Mesenchymal stem cell (in vitro differentiated cells and primary cell): ENCODE data around the gene USP4.
A peak's percentile ranks its signal among the peaks of the same experiment; 100 is the strongest.

ENCODE experiments used
- DNase-seq: peaks from one replicate; pipeline ENCODE4 v3.0.0-alpha.2; 2013
- H2AFZ ChIP-seq: one replicate; pipeline ENCODE4 v1.6.1; 2013; ENCODE audit warnings: low read depth, mild to moderate bottlenecking, control low read depth, inconsistent platforms, low read length, moderate library complexity
- H2AK5ac ChIP-seq: 2 replicates; pipeline ENCODE4 v1.6.1; 2013; ENCODE audit warnings: low read length, moderate library complexity, mild to moderate bottlenecking, inconsistent platforms; ENCODE audit not compliant: severe bottlenecking
- H2BK120ac ChIP-seq: one replicate; pipeline ENCODE4 v1.6.1; 2013; ENCODE audit warnings: low read depth, mild to moderate bottlenecking, inconsistent platforms, low read length, moderate library complexity
- H2BK12ac ChIP-seq, 2 experiments: one replicate each; pipeline ENCODE4 v1.6.1; 2013; ENCODE audit warnings: inconsistent platforms in 2 of 2, low read length in 2 of 2, mild to moderate bottlenecking in 2 of 2, moderate library complexity in 2 of 2, control low read depth in 1 of 2
- H2BK15ac ChIP-seq: one replicate; pipeline ENCODE4 v1.6.1; 2013; ENCODE audit warnings: mild to moderate bottlenecking, low read depth, inconsistent platforms; ENCODE audit not compliant: poor library complexity, severe bottlenecking
- H2BK5ac ChIP-seq: 2 replicates; pipeline ENCODE4 v1.6.1; 2013; ENCODE audit warnings: low read depth, mild to moderate bottlenecking, low read length, control low read depth, inconsistent platforms; ENCODE audit not compliant: poor library complexity, severe bottlenecking
- H3K14ac ChIP-seq, 2 experiments: one replicate each; pipeline ENCODE4 v1.6.1; 2013; ENCODE audit warnings: inconsistent platforms in 2 of 2, low read length in 2 of 2, control low read depth in 1 of 2, mild to moderate bottlenecking in 1 of 2, moderate library complexity in 1 of 2
- H3K18ac ChIP-seq, 2 experiments: one replicate each; pipeline ENCODE4 v1.6.1; 2013; ENCODE audit warnings: inconsistent platforms in 2 of 2, low read length in 2 of 2, control low read depth in 1 of 2, low read depth in 1 of 2, mild to moderate bottlenecking in 1 of 2
- H3K23ac ChIP-seq, 2 experiments: one replicate each; pipeline ENCODE4 v1.6.1; 2013; ENCODE audit warnings: inconsistent platforms in 2 of 2, low read length in 2 of 2, mild to moderate bottlenecking in 2 of 2, moderate library complexity in 2 of 2, control low read depth in 1 of 2
- H3K27ac ChIP-seq: 2 replicates; pipeline ENCODE4 v1.5.1; 2013; ENCODE audit warnings: mild to moderate bottlenecking, moderate library complexity, low read length, control low read depth, inconsistent platforms; ENCODE audit not compliant: poor library complexity, severe bottlenecking
- H3K27me3 ChIP-seq, 2 experiments: 2 replicates each; pipeline versions ENCODE4 v1.6.1 to v1.7.0; 2013; ENCODE audit warnings: low read length in 2 of 2, mild to moderate bottlenecking in 2 of 2, moderate library complexity in 2 of 2, control low read depth in 1 of 2, inconsistent platforms in 1 of 2; ENCODE audit not compliant: control insufficient read depth in 1 of 2, insufficient read depth in 1 of 2
- H3K36me3 ChIP-seq, 2 experiments: 2 replicates each; pipeline versions ENCODE4 v1.6.1 to v1.7.0; 2013; ENCODE audit warnings: low read length in 2 of 2, control low read depth in 1 of 2, inconsistent platforms in 1 of 2, low read depth in 1 of 2, mild to moderate bottlenecking in 1 of 2; ENCODE audit not compliant: insufficient read depth in 2 of 2, control insufficient read depth in 1 of 2
- H3K4ac ChIP-seq, 2 experiments: one replicate each; pipeline ENCODE4 v1.6.1; 2013; ENCODE audit warnings: inconsistent platforms in 2 of 2, low read length in 2 of 2, mild to moderate bottlenecking in 2 of 2, moderate library complexity in 2 of 2, control low read depth in 1 of 2, low read depth in 1 of 2
- H3K4me1 ChIP-seq: 2 replicates; pipeline ENCODE4 v1.6.1; 2013; ENCODE audit warnings: low read depth, low read length, control low read depth; ENCODE audit not compliant: control insufficient read depth, insufficient read depth
- H3K4me2 ChIP-seq: 2 replicates; pipeline ENCODE4 v1.6.1; 2013; ENCODE audit warnings: low read length, mild to moderate bottlenecking, inconsistent platforms; ENCODE audit not compliant: poor library complexity, severe bottlenecking
- H3K4me3 ChIP-seq, 2 experiments: 2 replicates each; pipeline versions ENCODE4 v1.5.1 to v1.7.0; 2013; ENCODE audit warnings: low read length in 2 of 2, mild to moderate bottlenecking in 2 of 2, control low read depth in 1 of 2, low read depth in 1 of 2; ENCODE audit not compliant: insufficient read depth in 1 of 2
- H3K79me1 ChIP-seq: replicated peaks from 2 replicates; pipeline ENCODE4 v1.6.1; 2013; ENCODE audit warnings: mild to moderate bottlenecking, control low read depth, low read length, inconsistent platforms; ENCODE audit not compliant: poor library complexity, severe bottlenecking
- H3K9ac ChIP-seq: 2 replicates; pipeline ENCODE4 v1.7.0; 2013; ENCODE audit warnings: mild to moderate bottlenecking, low read length, moderate library complexity
- H3K9me3 ChIP-seq: 2 replicates; pipeline ENCODE4 v1.7.0; 2013; ENCODE audit warnings: mild to moderate bottlenecking, low read length; ENCODE audit not compliant: control insufficient read depth
- H4K8ac ChIP-seq: one replicate; pipeline ENCODE4 v1.6.1; 2013; ENCODE audit warnings: inconsistent platforms, mild to moderate bottlenecking, low read length, moderate library complexity
- H4K91ac ChIP-seq: one replicate; pipeline ENCODE4 v1.6.1; 2013; ENCODE audit warnings: mild to moderate bottlenecking, low read length, inconsistent platforms
- WGBS: methylation state at CpG from one replicate; pipeline ENCODE4 v1.1.7; 2013; ENCODE audit warnings: mixed read lengths; 5-methylcytosine and 5-hydroxymethylcytosine counted together

Gene USP4

GRCh38 chr3:49386056-49386756 lies 46.4 kb upstream of the USP4 start:
- H3K23ac ChIP-seq: no peak overlapping the region
- no peak overlapping the region for H2BK5ac ChIP-seq
- no peaks in the 10 kb centered on the region for H3K27me3 ChIP-seq
- H2AK5ac ChIP-seq: no peak overlapping the region
- no peak overlapping the region for H3K14ac ChIP-seq
- H2BK15ac ChIP-seq: no peak overlapping the region
- whole genome bisulfite sequencing: 90% methylated on average over 9 of the region's 11 CpGs
- H3K9ac ChIP-seq: no peak overlapping the region
- H3K4ac ChIP-seq: no peak overlapping the region
- H3K79me1 ChIP-seq: no peaks in the 10 kb centered on the region
- H3K18ac ChIP-seq: no peak overlapping the region
- H2BK12ac ChIP-seq: no peak overlapping the region
- no peak for DNase-seq
- no peak overlapping the region for H2BK120ac ChIP-seq
- H3K4me2 ChIP-seq: no peak overlapping the region
- no peak overlapping the region for H3K27ac ChIP-seq
- H4K8ac ChIP-seq: no peak overlapping the region
- H3K4me3 ChIP-seq: no peak overlapping the region
- H2AFZ ChIP-seq: no peak overlapping the region
- H3K36me3 ChIP-seq: peaks cover 10 to 12% of the 10 kb centered on the region in 2 experiments
- peaks cover 4% of the 10 kb centered on the region for H3K4me1 ChIP-seq
- no peak overlapping the region for H4K91ac ChIP-seq
- H3K9me3 ChIP-seq: no peaks in the 10 kb centered on the region

GRCh38 chr3:49385617-49386016 lies 45.8 kb upstream of the USP4 start:
- no peak overlapping the region for H4K91ac ChIP-seq
- H3K4me1 ChIP-seq: peaks cover 4% of the 10 kb centered on the region
- no peak overlapping the region for H2BK12ac ChIP-seq
- H2BK120ac ChIP-seq: no peak overlapping the region
- H3K14ac ChIP-seq: no peak overlapping the region
- H3K4me3 ChIP-seq: no peak overlapping the region
- no peak overlapping the region for H3K4me2 ChIP-seq
- H2BK15ac ChIP-seq: no peak overlapping the region
- H2AFZ ChIP-seq: no peak overlapping the region
- no peak overlapping the region for H2BK5ac ChIP-seq
- H3K9me3 ChIP-seq: no peaks in the 10 kb centered on the region
- H3K18ac ChIP-seq: no peak overlapping the region
- H3K79me1 ChIP-seq: no peaks in the 10 kb centered on the region
- no peak overlapping the region for H3K4ac ChIP-seq
- H3K27me3 ChIP-seq: no peaks in the 10 kb centered on the region
- no peak overlapping the region for H3K27ac ChIP-seq
- no peak overlapping the region for H3K9ac ChIP-seq
- H4K8ac ChIP-seq: no peak overlapping the region
- H2AK5ac ChIP-seq: no peak overlapping the region
- H3K36me3 ChIP-seq: peaks cover 10 to 12% of the 10 kb centered on the region in 2 experiments
- no CpG with 5 or more reads among the region's 1 CpG for WGBS
- DNase-seq: no peak
- H3K23ac ChIP-seq: no peak overlapping the region

GRCh38 chr3:49383387-49383786 lies 43.5 kb upstream of the USP4 start:
- H3K4ac ChIP-seq: no peak overlapping the region
- H3K27ac ChIP-seq: no peak overlapping the region
- no peaks in the 10 kb centered on the region for H3K79me1 ChIP-seq
- H3K18ac ChIP-seq: no peak overlapping the region
- no peak overlapping the region for H4K91ac ChIP-seq
- peak overlapping the region in 1 of 2 experiments; percentile 15 for H3K14ac ChIP-seq
- H3K9me3 ChIP-seq: no peaks in the 10 kb centered on the region
- H2AK5ac ChIP-seq: no peak overlapping the region
- H3K27me3 ChIP-seq: no peaks in the 10 kb centered on the region
- no peak overlapping the region for H2BK15ac ChIP-seq
- no peak overlapping the region for H2BK120ac ChIP-seq
- 94% methylated on average over 4 of the region's 5 CpGs for WGBS
- no peak for DNase-seq
- H2BK12ac ChIP-seq: no peak overlapping the region
- no peak overlapping the region for H3K9ac ChIP-seq
- H2BK5ac ChIP-seq: no peak overlapping the region
- H3K4me3 ChIP-seq: no peak overlapping the region
- H3K36me3 ChIP-seq: peaks cover 6 to 10% of the 10 kb centered on the region in 2 experiments
- no peak overlapping the region for H4K8ac ChIP-seq
- H2AFZ ChIP-seq: no peak overlapping the region
- no peak overlapping the region for H3K4me2 ChIP-seq
- peak overlapping the region in 1 of 2 experiments; percentile 52 for H3K23ac ChIP-seq
- peaks cover 4% of the 10 kb centered on the region for H3K4me1 ChIP-seq

GRCh38 chr3:49378249-49378895 lies 38.5 kb upstream of the USP4 start:
- peak; percentile 45 for DNase-seq

More at GRCh38 chr3:49378249-49378895, 38.5 kb upstream of the USP4 start:
- H3K9me3 ChIP-seq: no peaks in the 10 kb centered on the region
- 76% methylated on average over 8 of the region's 11 CpGs for WGBS
- no peaks in the 10 kb centered on the region for H3K27me3 ChIP-seq
- no peak overlapping the region for H3K18ac ChIP-seq
- H2BK15ac ChIP-seq: no peak overlapping the region
- H3K4me2 ChIP-seq: no peak overlapping the region
- no peak overlapping the region for H3K23ac ChIP-seq
- H4K8ac ChIP-seq: no peak overlapping the region
- H4K91ac ChIP-seq: no peak overlapping the region
- H3K4me3 ChIP-seq: peak overlapping the region in 1 of 2 experiments; percentile 19
- H2AK5ac ChIP-seq: no peak overlapping the region
- H3K27ac ChIP-seq: no peak overlapping the region
- peaks cover 2% of the 10 kb centered on the region for H3K79me1 ChIP-seq
- peaks cover under 1% of the 10 kb centered on the region for H3K4me1 ChIP-seq
- no peak overlapping the region for H2BK12ac ChIP-seq
- H3K4ac ChIP-seq: no peak overlapping the region
- peak overlapping the region in 1 of 2 experiments; percentile 15 for H3K14ac ChIP-seq
- no peak overlapping the region for H2BK120ac ChIP-seq
- H2BK5ac ChIP-seq: no peak overlapping the region
- H3K9ac ChIP-seq: peak overlapping the region; percentile 59
- no peak overlapping the region for H2AFZ ChIP-seq
- H3K36me3 ChIP-seq: peaks cover 29% of the 10 kb centered on the region in 2 experiments
